Astrocyte of the spinal cord (primary cell): Measurements from ENCODE around the gene HOXA6.

ENCODE experiments used
- DNase-seq: peaks from one replicate; pipeline ENCODE4 v3.0.0; 2011; ENCODE audit warnings: low read depth, low spot score
- H3K4me3 ChIP-seq: 2 replicates; pipeline ENCODE4 v1.5.1; 2011; ENCODE audit warnings: low read depth, mild to moderate bottlenecking, low read length, moderate library complexity
- CTCF ChIP-seq: IDR thresholded peaks from 2 replicates; pipeline ENCODE4 v1.5.1; 2012; ENCODE audit warnings: low read depth, mild to moderate bottlenecking, low read length, inconsistent platforms
- in situ Hi-C: cut with HindIII; loops from 2 replicates; pipeline ENCODE4 v1.10.0; 2017; ENCODE audit warnings: low sequenced_read_pairs

Gene HOXA6

DNA sequence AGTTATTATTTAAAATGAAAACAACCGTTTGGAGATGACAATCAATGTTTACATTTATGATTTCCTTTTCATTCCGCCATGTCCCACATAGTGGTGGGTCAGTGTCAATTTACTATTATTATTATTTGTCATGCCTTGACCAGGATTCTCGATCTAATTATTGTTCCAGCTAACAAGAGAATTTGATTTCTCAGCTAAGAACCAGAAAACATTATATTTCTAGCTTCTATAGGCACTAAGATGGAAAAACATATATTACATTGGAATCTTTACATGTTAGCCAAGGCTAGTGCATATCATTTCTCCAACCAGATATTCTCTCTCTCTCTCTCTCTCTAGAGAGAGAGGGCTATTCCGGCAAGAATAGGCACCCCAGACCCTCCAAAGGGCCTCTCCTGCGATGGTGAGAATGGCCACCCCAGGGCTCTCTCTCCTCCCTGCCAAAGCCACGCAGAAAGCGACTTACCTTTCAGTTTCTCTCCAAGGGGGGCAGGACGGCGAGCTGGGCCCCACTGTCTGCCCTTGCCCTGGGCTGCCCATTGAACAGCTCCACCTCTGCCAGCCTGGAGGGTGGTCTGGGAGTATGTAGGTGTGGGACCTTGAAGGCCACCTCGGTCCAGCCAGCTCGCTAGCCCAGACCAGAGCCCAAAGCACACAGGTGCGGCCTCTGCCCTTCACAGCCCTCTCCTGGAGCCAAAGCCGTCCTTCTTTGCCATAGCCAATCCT, 2.4 kb upstream of the HOXA6 start:
- peak overlapping the region; percentile 69 for H3K4me3 ChIP-seq
- no peak for DNase-seq
- in situ Hi-C loops: loop anchor here (25.0 kb wide), 1 partner anchor 763 kb away; no protein-coding TSS in a partner anchor
- no peak for TF ChIP-seq CTCF

DNA sequence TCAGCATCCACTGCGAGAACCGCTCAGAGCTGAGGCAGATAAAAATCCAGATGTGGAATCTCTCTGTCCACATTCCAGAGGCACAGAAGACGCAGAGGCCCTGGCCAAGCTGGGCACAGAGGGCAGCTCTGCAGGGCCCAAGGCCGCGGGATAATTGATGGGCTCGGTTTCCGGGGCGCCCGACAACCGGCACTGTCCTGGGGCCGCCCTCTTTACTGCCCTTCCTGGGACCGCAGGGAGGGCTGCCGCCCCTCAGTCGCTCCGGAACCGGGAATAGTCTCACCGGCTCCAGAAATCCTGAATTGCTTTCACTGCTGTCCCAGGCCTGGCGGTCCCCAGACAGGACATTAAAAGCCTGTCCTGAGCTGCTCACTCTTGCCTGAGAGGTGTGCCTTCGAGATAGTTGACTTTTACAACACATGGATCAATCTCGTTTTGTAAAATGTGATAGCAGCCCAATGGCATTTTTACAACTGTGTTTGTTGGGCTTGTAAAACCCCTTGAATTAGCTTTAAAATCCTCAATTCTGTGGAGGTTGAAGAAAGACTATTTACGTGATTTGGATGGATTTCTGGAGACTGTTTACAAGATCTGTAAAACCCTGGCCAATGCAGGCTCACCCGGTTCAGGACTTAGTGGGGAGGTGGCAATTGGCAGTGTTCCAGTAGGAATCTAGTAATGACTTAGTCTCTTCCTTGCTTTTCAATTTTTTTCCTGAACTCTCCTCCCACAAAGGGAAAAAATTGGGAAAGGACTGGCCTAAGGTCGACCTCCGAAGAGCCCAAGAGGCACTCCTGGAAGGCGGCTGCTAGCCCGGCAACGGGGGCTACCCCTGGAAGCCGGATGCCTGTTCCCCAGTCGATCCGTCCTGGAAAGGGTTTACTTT, 1.4 kb upstream of the HOXA6 start:
- in situ Hi-C loops: no loop called here
- DNase-seq: no peak
- TF ChIP-seq CTCF: no peak
- peak overlapping the region; percentile 69 for H3K4me3 ChIP-seq

GRCh38 chr7:27148031-27148755, 619 bp upstream of the HOXA6 start:
- no peak for TF ChIP-seq CTCF
- in situ Hi-C loops: no loop called here
- H3K4me3 ChIP-seq: peak overlapping the region; percentile 69
- DNase-seq: peak; percentile 66

DNA sequence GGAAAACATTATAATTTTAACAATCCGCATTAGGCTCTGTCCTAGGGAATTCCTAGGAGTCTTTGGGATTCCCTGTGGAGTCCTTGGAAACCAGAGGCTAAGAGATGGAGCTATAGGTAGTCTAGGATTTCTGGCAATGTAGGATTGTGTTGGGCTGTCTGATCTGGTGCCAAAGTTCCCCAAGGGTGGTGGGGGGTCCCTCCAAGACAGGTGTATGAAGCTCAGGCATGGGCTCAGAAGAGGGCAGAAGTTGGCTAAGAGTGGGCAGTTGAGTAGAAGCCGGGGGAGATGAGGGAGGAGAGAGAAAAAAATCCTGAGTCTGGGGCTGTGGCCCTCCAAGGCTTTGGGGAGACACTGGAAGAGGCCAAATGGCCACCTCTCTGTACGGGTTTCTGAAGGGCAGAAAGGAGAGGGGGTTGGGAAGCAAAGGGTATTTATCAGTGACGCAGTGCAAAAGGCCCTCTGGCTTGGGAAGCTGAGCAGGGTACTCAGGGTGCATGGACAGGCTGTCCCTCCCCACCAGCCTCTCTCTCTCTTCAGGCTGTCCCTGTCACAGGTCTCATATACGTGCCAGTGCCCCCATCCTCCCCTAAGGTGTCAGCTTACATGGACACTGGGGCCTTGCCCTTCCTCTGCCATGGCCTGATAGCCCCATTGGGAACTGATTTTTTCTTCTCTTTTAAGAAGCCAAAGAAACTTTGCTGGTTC, 929 bp downstream of the HOXA6 start:
- in situ Hi-C loops: no loop called here
- no peak for TF ChIP-seq CTCF
- no peak for DNase-seq
- peak overlapping the region; percentile 69 for H3K4me3 ChIP-seq

- in situ Hi-C loops: no loop called here
- H3K4me3 ChIP-seq: peak overlapping the region; percentile 69
Measured at GRCh38 chr7:27145914-27146412, 1.6 kb downstream of the HOXA6 start.

More at GRCh38 chr7:27145914-27146412, 1.6 kb downstream of the HOXA6 start:
- TF ChIP-seq CTCF: no peak
- peak; percentile 61 for DNase-seq
